HepG2 (cell line): ENCODE measurements around the gene INTS1.

Source experiments
- CTCF ChIP-seq: sonication (generic); formaldehyde crosslinking; IDR thresholded peaks from 2 replicates; pipeline ENCODE4 v1.5.0; 2020; ENCODE audit warnings: mild to moderate bottlenecking, missing genetic modification reagents, moderate library complexity
- KDM4B ChIP-seq: sonication (generic); formaldehyde crosslinking; IDR thresholded peaks from 2 replicates; pipeline ENCODE4 v1.4.0; 2020; ENCODE audit warnings: missing genetic modification reagents
- MAZ ChIP-seq, 2 experiments: sonication (generic) in 1 of 2; formaldehyde crosslinking in 1 of 2; IDR thresholded peaks; 2 replicates each; pipeline versions ENCODE4 v1.5.0 to v1.6.1; 2012 to 2020; ENCODE audit warnings: low read depth in 2 of 2, mild to moderate bottlenecking in 2 of 2, borderline replicate concordance in 1 of 2, improper control_type of control experiment in 1 of 2, low read length in 1 of 2, missing genetic modification reagents in 1 of 2, moderate library complexity in 1 of 2
- MNT ChIP-seq: fragments of 450-650 bp; IDR thresholded peaks from 2 replicates; pipeline ENCODE4 v1.6.1; 2016
- SIN3B ChIP-seq: fragments of 150-350 bp; IDR thresholded peaks from 2 replicates; pipeline ENCODE4 v1.6.1; 2014; ENCODE audit warnings: low read length
- SRSF4 ChIP-seq: fragments of 200-400 bp; formaldehyde crosslinking; IDR thresholded peaks from one replicate; pipeline ENCODE4 v1.6.1; 2018; ENCODE audit warnings: mild to moderate bottlenecking, low read depth, low read length, moderate library complexity; ENCODE audit not compliant: poor library complexity, severe bottlenecking
- TAF1 ChIP-seq: sonication (generic); formaldehyde crosslinking; IDR thresholded peaks from 2 replicates; pipeline ENCODE4 v1.4.0; 2020; ENCODE audit warnings: missing genetic modification reagents
- ZNF607 ChIP-seq: sonication (generic); formaldehyde crosslinking; IDR thresholded peaks from 2 replicates; pipeline ENCODE4 v1.5.1; 2020; ENCODE audit warnings: missing genetic modification reagents, mild to moderate bottlenecking, borderline replicate concordance
- ZNF703 ChIP-seq: sonication (generic); formaldehyde crosslinking; IDR thresholded peaks from 2 replicates; pipeline ENCODE4 v1.5.1; 2020; ENCODE audit warnings: missing genetic modification reagents, mild to moderate bottlenecking, moderate library complexity, borderline replicate concordance

- TF ChIP-seq SRSF4 (no peak), ZNF607 (CRISPR knock-in tag) (no peak), ZNF703 (CRISPR knock-in tag) (no peak), TAF1 (no peak), SIN3B (no peak), MAZ (IDR thresholded peaks at IDR 0.05; ENCODE audit: borderline replicate concordance, low read depth, low read length) (no peak), MAZ (CRISPR knock-in tag; IDR thresholded peaks at IDR 0.05; ENCODE audit: low read depth) (no peak), CTCF (no peak), KDM4B (CRISPR knock-in tag) (no peak), MNT (no peak)
Measured at GRCh38 chr7:1513657-1514095, 9.5 kb upstream of the INTS1 start.
